HG03565 (cell line): ENCODE results near the gene TMEM138.
A peak's percentile ranks its signal among the peaks of the same experiment; 100 is the strongest.

ENCODE experiments used
- ATAC-seq: cut with Tn5 transposase; IDR thresholded peaks from one replicate; pipeline ENCODE4 v1.9.1; 2021; ENCODE audit warnings: mild to moderate bottlenecking, moderate library complexity; ENCODE audit not compliant: unreplicated experiment

Gene TMEM138

DNA sequence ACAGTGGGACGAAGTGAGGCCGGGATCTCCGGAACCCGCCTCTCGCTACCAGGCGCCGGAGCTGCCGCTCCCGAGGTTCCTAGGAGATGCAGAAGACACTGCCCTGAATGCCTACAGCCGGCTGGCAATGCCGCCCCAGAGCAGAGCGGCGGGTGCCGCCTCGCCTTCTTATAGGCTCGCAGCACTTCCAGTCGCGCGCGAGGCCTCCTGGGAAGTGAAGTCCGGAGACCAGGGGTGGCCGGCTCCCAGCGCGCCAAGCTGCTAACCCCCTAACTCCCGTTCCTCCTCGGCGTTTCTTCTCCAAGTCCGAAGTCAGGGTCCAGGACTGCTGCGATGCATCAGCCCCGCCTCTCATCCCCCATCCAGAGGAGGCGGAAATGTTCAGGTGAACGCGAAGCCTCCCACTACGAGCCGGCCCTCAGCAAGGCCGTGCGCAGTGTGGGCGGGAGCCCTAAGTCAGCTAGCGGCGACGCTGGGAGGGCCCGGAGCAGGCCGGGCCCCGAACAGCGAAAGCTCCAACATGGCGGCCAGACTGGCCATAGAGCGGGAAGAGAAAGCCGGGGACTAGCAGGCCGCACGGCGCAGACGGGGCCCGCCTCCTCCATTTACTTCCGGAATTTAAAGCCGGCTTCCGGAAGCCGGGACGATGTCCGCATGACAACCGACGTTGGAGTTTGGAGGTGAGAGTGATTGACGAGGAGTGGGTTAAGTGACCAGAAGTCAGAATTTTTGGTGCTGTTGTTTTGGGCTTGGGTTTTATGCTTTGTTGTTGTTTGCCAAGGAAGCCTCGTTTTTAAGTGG is at the start of gene TMEM138, which contains the start of gene CYB561A3:
Gene TMEM138 (plus strand): TSS at position 634 of the 801 bp plus-strand sequence. CDS start 2,017 bp downstream, outside the sequence.
Gene CYB561A3 (minus strand): TSS at position 142 of the 801 bp plus-strand sequence. CDS start 5,169 bp downstream, outside the sequence.
- ATAC-seq, result peak; percentile 77

DNA sequence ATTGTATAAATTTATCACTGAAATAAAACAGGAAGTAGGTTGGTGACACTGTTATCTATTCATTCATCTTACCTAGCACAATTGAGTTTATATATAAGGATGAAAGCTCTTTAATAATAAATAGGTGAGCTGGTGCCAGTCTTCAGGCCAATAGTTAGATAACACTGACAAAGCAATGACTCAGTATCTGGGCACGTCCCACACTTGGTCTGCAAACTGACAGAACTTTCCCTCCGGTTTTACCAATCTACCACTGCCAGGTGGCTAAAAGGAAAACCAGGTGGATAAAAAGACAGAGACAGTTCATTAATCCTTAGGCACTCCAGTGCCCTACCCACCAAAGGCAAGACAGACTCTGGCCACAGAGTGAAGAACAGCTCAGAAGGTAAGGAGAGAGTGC is 46.9 kb upstream of the TMEM138 start:
- no peak for ATAC-seq

DNA sequence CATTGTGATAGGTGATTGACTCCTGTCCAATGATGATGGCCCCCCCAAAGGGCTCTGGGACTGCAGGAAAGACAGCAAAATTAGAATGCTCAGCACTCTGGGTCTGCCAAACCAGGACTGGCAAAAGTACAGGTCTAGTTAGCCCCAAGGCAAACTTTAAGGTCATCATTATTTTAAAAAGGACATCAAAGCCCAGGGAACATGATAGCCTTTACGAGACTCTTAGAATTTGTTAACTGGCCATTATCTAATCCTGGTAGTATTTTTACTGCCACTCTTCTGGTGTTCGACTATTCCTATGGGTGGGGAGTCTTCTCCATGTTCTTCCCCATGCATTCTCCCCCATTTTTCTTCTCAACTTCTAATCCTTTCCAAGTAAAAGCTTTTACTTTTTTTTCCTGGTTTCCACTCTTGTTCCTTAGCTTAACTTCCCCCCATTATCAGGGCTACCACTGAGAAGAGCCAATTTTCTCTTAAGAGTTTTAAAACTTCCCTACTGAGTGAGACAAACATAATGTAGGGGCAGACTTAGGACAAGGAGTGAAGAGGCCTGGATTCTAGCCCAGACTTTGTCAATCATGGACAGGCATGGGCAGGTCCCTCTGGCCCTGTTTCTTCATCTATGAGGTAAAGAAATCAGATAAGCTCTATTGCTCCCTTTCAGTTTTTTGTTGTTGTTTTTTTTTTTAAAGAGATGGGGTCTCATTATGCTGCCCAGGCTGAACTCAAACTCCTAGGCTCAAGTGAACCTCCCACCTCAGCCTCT is 36.3 kb upstream of the TMEM138 start:
- no peak for ATAC-seq

DNA sequence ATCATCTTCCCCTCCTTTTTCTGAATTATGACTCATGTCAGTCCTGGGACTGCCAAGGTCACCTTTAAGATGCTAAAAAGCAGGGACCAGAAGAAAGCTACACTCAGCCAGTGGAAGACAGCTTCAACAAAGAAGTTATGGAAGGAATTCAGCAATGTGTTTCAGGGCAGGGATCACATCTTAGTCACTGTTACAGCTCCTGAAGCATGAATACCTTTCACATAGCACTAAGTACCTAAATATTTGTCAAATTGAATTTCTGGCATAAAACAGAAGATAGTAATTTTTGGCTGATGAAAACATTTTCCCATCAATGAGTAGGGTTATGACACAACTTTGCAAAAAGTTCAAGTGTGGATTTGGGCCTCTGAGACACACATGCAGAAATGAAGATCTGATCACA is 34.5 kb upstream of the TMEM138 start:
- ATAC-seq, result no peak

DNA sequence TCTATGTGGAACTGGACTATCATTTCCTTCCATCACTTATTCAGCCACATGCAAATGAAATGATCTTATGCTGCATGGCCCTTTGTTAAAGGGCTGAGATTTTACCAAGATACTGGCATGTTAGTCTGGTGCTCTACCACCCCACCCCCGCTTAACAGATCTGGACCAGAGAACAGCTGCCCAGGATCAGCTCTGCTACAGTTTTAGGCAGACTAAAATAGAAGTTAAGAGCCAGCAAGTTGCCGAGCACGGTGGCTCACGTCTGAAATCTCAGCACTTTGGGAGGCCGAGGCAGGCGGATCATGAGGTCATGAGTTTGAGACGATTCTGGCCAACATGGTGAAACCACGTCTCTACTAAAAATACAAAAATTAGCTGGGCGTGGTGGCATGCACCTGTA is 33.8 kb upstream of the TMEM138 start:
- ATAC-seq, result no peak

DNA sequence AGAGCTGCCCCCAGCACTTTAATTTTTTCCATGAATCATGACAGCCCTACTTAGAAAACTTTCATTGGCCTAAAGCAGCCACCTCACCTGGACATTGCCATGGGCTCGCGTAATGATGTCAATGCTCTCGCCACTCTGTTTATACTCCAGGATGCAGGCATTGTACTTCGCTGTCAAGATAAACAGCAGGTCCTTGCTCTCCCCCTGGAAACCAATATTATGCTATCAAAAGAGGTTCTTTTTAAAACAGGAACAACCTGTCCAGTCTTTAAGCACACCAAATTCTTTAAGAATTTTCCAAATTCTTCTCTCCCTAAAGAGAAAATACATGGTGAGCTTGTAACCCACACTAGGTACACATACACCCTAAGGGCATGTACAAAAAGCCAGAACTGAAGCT is 32.3 kb upstream of the TMEM138 start:
- no peak for ATAC-seq

DNA sequence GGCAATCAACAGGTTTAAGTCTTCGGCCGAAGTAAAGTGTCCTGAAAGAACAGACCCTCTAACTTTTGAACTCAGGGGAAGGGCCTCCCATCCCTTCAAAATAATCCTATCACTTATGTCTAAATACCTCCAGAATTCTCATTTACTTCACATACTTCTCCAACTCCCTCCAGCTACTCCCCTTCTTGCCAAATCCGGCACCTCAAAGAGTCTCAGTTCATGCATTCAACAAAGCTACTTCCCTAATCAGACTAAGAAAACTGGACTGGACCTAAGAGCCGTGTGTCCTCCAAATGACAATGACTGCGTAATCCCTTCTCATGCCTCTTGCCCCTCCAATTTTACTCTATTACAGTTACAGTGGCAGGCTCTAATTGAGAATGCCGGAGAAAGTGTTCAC is 30.5 kb upstream of the TMEM138 start:
- ATAC-seq, result no peak

DNA sequence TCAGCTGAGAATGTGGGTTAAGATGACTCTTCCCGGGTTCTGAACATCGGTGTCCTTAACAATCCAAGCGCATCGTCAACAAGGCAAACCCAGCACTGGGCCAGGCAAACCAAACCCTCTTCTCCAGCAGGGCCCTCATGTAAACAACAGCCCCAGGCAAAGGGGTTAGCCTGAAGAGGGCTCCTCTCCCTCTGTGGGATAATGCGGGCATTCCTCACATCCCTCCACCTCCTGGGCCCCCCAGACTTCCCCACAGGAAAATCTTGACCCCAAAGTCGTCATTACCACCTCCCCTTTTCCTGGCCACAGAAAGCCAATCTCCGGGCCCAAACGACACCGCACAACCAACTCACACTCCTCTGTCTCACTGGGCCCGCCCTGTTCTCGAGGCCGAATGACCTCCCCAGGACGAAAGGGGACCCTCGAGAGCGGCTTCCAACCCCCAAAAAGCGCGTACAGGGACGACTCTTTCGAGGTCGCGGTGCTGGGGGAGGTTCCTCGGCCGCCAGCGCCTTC is 29.8 kb upstream of the TMEM138 start:
- no peak for ATAC-seq

DNA sequence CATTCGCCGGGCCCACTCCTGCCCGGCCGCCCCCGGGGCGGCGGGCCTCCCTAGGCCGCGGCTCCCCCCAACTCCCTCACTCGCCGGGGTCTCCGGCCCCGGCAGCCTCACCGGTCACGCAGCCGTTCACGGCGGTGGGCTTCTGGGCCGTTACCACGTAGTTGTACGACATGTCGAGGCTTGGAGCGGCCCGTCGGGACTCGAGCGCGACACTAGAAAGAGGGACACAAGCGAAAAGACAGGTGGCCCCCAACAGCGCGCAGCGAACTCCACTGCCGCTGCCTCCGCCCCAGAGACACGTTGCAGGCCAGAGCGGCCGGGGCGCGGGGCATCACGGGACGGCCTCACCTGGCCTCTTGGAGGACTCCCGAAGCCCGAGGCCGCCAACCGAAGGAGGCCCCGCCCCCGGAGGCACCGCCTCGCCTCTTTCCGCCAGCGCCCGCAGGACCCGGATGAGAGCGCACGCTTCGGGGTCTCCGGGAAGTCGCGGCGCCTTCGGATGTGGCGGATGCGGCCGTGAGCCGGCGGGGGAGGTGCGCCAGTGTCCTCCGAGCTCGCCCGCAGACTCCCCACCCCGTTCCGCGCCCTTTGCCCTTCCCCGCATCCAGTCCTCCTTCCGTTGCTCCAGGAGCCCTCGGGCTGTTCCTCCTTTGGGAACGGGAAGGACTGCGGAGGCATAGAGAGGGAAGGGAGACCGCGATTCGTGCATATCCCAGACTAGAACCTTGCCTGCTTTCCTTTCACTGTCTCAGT is 29.2 kb upstream of the TMEM138 start, which contains the start of the genes DDB1 and TKFC:
Gene DDB1 (minus strand): TSS at position 309 of the 753 bp plus-strand sequence. CDS start 137 bp downstream, at position 172.
Gene TKFC (plus strand): TSS at position 432 of the 753 bp plus-strand sequence. CDS start 1,501 bp downstream, outside the sequence.
- ATAC-seq, result peak; percentile 86

DNA sequence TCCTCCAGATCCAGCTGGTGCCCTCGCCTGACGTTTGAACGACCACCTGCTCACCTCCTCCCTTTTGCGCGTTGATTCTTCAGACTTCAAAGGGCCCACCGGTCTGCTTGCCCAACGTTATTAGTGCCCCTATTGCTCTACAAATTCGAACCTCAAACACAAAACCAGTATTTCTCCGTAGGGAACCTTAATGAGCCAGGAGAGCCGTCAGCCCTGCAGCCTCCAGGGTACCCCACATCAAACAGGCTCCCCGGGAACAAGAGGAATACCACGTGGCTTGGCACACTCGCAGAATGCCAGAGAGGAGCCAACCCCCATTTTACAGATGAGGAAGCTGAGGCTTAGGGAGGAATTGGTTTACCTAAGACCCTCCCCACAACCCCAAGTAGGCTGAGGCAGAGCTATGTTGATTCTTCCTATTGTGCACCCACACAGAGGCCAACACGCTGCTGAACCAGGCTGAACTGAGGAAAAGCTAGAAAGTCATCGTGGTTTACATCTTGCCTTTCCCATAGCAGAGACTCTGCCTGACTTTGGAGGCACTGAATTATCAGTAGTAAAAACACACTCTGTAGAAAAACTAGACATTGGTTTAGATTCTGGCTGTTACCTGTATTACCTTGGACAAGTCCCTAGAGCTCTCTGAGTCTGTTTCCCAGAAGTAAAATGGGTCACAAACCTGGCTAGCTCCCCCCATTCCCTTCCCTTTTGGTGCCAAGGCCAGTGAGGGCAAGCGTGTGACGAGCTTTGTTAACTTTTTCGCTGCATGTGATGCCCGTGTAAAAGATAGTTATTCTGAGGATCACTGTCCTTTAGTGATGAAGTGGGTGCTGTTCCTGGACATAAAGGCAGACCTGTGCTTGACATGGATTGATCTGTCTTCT is 28.4 kb upstream of the TMEM138 start:
- no peak for ATAC-seq

DNA sequence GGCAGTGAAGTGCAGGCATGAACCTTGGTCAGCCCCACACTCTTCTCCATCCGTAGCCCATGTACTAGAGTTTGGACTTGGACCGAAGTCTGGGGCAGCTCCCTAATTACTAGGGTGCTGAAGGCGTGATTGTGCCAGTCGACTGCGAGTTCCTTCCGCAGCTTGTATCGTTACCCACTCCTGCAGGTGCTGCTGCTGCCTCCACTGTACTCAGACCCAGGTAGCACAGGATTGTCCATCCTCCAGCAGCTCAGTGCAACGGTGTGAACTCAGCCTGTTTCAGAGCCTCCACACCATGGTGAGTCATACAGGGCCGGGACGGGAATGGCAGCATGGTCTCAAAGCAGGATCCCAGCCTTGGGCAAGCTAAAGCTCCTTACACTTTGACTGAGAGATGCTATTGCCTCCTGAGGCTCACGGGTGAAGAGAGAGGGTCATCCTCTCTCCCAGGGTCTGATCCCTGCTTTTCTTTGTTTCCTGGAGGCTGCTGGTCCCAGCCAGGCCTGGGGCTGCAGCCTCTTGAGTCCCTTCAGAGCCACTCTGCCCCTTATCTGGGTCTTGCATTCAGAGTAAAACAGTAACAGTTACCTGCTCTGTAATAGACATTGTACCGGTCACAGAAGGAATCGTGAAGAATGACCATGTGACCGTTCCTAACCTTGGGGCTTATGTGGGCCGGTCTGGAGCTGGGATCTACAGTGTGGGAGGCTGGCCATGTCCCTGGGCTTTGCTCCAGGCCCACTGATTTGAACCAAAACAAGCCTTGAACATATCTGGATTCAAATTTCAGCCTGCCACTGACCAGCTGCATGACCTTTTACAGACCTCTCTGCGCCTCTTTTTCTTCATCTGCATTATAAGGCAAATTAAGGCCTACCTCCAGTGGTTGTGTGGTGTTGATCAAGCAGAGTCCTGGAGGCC is 27.5 kb upstream of the TMEM138 start:
- ATAC-seq, result no peak

DNA sequence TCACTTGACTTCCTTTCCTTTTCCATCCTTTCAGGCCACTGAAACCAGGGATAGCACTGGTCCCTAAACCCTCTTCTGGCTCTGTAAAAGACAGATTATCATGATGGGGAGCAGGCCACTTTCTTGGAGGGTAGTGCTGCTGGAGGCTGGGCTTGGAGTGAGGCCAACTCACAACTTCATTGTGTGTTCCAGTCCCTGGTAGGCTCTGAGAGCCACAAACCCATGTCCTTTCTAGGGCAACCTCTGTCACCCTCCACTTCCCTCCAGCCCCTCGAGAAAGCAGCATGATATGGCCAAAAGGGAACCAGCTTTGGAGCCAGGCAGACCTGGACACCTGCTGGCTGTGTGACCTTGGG is 26.8 kb upstream of the TMEM138 start:
- no peak for ATAC-seq

DNA sequence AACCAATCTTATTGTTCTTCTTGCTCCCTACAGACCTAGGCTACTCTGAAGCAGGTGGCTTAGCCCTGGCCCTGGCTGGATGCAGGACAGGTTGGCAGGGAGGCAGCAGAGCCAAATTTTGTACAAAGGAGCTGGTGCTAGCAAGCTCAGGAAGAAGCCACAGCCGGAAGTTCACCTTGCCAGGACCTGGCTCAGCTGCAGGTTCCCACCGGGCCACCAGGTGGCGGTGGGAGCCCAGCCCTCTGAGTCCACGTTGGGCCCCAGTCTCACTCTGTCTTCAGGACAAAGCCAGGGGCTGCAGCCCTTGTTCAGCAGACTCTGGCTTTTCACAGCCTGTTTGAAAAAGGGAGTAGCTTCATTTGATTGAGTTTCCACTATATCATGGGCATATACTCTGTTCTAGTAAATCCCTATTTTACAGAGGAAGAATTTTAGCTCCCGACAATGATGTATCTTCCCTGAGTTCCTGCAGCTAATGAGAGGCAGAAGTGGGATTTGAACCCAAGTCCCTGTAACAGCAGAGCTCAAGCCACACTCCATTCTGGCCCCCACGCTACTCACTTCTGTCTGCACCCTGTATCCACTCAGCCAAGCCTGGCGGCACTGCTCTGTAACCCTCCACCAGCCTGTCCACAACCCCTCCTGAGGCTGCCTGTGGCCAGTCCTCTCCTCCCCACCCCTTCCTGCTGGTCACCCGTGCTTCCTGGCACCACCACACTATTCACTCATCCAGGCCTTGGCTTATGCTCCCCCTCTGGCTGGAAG is 25.8 kb upstream of the TMEM138 start:
- ATAC-seq, result peak; percentile 39

DNA sequence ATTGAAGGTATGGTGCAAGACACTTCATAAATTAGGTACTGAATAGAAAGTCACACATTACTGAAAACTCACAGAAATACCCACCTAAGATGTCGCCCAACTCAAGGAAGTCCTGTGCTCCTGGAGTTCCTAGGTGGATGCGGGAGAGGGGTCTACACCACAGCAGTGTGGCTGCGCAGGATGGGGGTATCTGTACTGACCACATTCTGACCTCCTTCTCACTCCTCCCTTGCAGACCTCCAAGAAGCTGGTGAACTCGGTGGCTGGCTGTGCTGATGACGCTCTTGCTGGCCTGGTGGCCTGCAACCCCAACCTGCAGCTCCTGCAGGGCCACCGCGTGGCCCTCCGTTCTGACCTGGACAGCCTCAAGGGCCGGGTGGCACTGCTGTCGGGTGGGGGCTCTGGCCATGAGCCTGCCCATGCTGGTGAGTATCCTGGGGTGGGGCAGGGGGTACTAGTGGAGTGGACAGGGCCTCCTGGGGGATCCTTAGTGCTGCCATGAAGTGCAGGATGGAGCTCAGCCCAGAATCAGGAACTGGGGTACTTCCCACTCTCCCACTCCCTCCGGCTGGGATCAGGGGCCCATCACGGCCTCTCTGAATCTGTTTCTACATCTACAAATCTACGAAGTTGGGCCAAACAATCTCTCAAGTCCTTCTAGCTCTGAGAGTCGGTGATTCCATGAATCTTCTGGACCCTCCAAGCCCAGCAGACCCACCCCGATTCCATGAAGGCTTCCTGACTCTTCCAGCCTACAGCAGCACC is 24.3 kb upstream of the TMEM138 start:
- ATAC-seq, result no peak

DNA sequence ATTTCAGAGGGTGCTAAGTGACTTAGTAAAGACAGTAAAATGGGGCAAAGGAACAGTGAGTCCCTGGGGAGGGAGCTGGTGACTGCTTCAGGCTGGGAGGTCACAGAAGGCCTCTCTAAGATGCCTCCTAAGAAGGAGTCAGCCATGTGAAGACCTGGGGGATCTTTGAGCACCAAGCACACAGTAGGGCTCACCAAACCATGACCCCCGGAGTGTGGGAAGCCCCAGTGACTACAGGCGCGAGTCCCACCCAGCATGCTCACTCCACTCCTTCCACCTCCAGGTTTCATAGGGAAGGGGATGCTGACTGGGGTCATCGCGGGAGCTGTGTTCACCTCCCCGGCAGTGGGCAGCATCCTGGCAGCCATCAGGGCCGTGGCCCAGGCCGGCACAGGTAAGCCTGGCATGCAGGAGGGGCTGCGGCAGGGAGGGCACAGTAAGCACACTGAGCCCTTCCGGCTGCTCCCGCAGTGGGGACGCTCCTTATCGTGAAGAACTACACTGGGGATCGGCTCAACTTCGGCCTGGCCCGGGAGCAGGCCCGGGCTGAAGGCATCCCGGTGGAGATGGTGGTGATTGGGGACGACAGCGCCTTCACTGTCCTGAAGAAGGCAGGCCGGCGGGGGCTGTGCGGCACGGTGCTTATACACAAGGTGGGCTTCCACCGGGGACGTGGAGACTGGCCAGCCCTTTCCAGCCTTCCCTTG is 23.2 kb upstream of the TMEM138 start:
- ATAC-seq, result no peak

DNA sequence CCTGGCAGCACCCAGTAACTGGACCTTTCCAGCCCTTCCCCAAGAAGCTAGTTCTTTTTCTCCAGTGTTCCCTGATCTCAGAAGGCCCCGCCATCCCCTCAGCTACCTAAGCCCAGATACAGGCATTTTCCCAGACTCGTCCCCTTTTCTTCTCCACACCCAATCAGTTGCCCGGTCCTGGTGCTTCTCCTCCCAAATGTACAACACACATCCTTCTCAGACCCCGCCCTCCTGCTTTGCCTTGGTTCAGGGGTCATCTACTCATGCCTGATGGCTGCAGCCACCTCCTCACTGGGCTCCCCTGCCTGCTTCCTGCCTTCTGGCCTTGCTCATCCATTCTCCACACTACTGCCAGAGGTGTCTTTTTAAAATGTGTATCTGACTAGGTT is 22.7 kb upstream of the TMEM138 start:
- no peak for ATAC-seq

DNA sequence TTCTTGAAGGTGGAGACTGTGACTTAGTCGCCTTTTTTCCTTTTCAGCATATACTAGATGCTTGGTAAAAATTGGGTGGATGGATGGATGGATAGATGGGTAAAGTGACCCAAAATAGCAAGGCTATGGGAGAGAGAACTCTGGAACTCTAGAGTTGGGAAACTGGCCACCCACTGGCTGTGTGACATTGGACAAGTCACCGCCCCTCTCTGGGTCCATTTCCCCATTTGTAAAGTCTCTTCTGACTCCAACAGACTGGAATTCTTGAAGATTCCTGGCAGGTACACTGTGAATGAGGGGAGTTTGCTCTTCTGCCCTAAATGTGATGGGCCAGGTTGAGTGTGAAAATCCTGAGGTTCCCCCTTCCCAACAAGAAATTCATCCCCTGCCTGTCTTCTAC is 21.2 kb upstream of the TMEM138 start:
- no peak for ATAC-seq
